T-helper 22 cell (primary cell): ENCODE measurements around the gene PRPS1L1.

Experiments used
- DNase-seq: peaks from one replicate; pipeline ENCODE4 v3.0.0-alpha.2; 2020; ENCODE audit warnings: low read depth

Gene PRPS1L1

DNA sequence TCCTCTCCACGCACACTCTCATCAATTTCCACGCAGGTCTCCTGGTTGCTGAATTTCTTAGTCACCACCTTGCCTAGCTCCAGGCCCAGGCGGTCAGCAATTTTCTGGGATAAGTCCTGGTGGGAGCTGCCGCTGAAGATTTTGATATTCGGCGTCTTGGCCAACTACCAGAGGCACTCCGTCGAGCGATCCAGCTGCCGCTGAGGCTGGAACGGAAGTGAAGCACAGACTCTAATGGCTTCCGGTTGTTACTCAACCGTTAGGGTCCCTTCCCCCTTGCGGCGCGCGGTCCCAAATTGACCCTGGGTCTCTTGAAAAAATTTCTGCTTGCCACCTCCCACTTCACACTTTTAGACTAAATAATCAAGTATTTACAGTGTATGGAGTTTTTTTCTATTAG is at the start of gene PRPS1L1:
TSS of gene PRPS1L1 (minus strand) at position 219 of the 400 bp plus-strand sequence.
- DNase-seq, result no peak

DNA sequence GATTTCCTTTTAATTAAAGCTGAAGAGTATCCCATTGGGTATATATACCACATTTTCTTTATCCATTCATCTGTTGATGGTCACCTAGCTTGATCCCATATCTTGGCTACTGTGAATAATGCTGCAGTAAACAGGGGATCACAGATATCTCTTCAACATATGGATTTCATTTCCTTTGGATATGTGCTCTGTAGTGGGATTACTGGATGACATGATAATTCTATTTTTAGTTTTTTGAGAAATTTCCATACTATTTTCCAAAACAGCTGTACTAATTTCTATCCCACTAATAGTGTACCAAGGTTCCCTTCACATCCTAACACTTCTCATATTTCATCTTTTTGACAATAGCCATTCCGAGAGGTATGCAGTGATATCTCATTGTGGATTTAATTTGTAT is 48.8 kb upstream of the PRPS1L1 start:
- DNase-seq, result no peak

DNA sequence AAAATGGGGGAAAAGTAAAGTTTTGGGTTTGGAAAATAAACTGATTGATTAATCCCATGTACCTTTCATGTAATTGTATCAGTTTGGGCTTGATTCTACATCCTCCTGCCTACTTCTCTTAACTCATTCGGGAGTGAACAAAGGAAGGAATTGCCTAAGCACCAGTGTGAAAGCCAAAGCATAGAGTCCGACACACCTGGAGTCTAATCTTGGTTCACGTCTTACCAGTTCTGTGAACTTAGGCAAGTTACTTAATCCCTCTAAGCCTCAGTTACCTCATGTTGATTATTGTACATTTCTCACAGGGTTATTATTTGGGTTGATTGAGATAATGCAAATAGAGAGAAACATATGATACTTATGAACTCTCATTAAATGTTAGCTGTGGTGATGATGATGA is 41.1 kb upstream of the PRPS1L1 start:
- DNase-seq, result no peak

DNA sequence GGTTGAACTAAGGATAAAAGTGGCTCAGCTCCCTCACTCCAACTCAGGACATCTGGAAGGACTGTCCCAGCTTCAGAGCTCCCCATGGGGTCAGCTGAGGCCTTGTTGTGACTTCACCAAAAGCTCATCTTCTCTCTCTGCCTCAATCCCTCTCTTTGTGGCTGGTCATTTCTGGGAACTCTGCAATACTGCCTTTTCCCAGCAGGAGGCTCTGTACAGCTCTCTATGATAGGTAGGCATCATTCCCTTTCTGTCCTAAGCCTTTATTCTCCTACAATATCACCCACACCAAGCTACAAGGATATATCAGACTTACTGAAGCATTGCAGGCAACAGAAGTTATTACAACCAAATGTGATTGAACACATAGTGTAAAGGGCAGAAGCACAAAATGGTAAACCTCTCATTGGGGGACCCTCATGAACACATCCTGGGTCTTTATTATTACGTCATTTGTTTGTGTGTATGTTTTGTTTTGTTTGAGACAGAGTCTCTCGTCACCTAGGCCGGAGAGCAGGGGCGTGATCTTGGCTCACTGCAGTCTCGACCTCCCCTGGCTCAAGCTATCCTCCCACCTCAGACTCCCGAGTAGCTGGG is 36.7 kb upstream of the PRPS1L1 start:
- no peak for DNase-seq

DNA sequence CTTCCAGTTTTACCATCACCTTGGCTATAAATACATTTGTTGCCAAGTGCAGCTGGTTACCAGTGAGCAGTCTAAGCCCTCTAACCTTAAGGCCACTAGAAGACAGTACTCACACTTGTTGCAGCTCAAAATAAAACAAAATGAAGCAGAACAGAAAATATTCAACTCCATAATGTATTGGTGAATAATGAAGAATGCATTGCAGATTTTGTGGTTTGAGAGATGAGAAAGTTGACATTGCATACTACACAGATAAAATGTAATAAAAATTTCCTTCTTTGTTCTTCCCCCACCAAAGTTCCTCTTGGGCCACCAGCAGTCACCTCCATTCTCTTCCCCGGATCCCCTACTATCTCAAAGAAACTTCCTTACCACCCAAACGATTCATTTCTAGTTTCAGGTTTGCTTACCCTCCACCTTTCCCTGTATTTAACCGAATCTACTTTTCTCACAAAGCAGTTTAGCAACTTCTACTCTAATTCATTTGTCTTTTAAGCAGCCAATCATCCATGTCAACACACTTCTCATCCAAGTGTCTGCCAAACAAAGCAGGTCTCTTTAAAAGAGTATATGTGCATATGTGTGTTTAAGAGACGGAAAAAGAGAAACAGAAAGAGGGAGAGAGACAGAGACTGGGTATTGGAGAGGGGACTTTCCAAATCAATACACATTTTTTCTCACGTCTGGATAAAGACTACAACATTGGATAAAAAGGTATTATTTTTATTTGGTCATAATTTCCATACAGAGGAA is 35.7 kb upstream of the PRPS1L1 start:
- DNase-seq, result no peak

DNA sequence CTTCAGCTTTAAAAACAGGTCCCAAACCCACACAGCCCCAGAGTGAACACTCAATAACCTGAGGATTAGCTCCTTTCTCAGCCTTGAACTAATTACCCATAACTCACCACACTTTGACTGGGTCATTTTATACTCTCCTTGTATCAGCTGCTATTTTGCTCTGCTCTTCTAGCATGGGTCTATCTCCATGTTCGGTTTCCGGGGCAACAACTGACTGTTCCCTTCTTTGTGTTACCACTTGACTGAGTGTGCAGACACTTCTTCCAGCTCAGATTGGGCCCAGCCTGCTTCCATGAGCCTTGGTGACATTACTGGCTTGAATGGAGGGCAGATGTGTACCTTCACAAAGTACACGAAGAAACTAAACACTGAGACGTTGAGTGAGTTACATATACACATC is 31.5 kb upstream of the PRPS1L1 start:
- DNase-seq, result no peak

DNA sequence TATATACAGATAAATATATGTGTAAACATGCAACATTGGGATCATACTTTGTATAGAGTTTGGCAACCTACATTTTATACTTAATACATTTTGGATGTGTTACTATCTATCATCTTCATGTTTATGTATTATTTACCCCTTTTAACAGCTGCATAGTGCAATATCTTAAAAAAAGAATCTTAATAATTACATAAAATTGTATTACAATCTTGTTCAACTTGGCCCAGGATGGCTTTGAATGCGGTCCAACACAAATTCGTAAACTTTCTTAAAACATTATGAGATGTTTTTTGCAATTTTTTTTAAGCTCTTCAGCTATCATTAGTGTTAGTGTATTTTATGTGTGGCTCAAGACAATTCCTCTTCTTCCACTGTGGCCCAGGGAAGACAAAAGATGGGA is 26.3 kb upstream of the PRPS1L1 start:
- no peak for DNase-seq

DNA sequence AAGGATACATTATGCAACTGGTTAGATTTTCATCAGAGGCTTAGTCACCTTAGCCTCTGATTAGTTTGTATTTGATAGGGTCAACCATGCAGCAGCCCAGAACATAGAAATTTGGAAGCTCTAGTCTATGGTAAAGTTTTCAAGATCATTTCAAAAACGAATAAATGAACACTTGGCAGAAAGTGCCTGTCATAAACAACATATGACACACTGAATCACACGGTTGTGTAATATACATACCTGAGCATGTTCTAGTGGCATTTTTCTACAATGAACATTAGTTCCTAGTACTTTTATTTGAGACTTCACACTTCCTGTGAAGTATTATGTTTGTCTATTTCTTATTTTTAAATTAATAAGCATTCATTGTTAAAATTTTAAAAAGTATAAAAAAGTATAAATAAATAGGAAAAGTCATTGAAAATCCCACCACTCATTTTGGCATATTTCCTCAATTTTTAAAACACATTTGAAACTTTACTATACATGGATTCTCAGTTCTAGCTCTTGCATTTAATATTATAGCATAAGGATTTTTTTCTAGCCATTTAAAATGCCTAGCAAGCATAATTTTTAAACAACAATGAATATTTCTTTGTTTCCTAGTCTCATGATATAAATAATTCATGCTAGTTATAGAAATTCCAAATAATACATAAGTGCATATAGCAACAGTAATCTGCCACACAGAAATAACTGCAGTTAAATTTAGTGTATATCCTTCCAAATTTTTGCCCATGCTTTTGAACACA is 25.7 kb upstream of the PRPS1L1 start:
- DNase-seq, result no peak

DNA sequence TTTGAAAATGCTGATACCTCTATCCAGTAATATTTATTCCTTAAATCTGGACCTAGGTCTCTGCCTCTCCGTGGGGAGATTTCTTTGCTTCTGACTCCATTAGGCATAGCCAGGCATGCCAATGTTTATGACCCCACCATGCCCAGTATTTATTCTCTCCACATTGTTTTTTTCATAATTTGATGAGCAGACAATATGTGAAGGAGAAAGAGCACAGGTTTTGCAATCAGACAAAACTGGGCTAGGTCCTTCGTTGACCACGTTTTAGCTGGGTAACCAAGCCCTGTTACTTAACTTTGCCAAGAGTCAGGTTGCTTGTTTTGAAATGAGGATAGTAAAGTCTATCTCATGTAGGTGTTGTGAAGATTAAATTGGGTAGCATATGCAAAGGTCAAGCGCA is 21.6 kb upstream of the PRPS1L1 start:
- DNase-seq, result no peak

DNA sequence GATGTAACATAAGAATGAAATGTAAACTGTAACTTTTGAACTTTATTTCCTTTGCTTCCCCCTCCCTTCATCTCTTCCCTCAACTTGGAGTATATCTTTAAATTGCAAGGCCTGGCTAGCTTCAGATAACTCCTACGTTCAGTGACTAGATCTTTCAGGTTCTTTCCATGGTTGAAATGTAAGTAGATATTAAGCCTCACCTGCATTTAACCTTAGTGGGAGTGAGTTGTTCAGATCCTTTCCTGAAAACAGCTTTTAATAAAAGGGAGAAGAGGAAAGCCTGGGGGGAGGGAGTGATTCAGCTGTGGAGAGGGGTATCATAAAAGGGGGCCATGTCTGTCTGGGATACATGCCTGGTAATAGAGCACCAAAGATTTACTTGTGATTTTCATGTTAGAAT is 19.0 kb upstream of the PRPS1L1 start:
- DNase-seq, result no peak

DNA sequence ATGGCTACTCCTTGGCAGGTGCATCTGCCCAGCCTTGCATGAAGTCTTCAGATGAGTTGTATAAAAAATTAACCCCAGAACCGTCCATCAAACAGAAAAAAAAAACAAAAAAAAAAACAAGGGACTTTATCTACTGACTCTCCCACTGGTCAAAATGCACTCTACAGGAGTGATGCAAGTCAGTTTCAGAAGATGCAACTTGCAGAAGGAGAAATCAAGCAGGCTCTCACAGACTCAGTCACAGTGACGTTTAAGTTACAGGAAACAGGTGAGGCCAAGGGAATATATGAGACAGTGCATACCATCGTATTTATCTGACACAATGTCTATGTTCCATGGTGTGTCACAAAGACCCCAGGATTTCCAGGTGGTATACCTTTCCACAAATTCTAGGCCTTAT is 17.5 kb upstream of the PRPS1L1 start:
- DNase-seq, result no peak

DNA sequence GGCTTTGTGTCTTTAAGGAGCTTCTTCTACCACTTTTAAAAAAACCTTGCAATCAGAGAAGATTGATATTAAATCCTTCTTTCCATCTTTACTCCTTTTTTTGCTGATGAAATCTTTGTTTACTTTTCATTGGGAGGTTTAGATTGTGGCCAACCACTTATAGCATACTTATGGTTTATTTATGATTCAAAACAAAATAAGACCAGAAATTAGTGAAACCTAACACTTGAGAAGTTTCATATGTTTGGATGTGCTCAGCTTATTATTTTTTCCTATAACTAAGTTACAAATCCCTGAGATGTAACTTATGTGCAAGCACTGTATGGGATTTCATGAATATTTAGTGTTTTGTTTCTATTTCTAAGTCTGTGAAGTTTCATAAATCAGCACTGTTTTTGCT is 13.5 kb upstream of the PRPS1L1 start:
- DNase-seq, result no peak

DNA sequence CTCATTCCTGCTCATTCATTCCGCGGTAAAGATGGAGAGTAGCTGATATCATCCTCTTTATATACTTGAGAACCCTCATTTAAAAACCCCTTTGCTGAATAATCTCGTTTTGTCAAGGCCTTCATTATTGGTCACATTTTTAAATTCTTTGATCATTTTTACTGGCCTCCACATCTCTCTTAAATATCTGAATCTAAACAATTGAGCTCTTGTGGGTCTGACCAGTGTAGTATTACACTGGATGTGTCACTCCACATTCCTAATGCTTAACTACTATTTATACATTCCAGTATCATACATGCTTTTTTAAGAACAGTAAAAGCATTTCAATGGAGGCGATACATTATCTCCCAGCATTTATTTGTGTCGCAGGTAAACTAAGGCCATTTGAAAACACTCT is 12.6 kb upstream of the PRPS1L1 start:
- no peak for DNase-seq

DNA sequence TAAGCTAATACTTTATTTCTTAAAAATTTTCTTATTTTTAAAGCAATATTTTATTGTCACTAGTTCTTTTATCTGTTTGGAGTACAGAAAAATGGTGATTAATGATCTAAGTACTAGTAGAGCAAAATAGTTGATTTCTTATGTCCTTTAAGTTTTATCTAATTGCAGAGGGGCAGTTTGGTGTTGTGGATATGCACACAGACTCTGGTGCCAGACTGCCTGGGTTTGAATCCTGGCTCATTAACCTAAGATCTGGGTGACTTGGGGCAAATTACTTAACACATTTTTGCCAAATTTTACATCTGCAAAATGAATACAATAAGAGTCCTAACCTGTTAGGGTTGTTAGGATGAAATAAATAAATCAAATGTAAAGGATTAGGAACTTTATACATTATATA is 10.7 kb upstream of the PRPS1L1 start:
- no peak for DNase-seq

DNA sequence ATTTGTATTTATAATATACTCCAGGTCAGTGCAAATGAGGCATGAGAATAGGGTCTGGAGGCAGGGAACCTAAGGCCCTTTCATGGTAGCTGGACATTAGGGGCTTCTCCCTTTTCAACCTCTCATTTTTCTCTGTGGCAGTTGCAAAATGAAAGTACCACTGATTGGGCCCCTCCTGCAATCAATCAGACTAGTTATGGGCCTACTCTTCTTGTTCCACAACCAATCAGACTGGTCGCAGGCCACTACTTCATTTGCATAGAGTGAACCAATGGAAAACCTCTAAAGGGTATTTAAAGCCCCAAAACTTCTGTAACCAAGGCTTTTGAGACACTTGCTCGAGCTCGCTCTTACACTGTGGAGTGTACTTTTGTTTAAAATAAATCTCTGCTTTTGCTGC is 10.0 kb upstream of the PRPS1L1 start:
- no peak for DNase-seq

DNA sequence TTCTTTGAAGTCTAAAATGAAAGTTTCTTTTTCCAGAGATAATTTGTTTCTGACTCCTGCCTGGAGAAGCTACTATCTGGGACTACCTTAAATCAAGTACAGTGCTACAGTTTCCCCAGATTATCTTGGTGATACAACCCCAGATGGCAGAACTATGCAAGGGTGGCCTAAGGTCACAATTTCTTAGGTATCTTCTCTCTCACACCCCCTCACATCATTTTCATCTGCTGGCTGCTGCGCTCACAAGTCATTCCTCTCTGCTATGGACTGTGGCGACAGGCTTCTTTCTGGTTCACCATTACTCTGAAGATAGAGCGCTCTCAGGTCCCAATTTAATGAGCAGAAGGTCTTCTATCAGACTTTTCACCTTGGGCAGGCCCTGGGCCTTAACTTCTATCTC is 9.1 kb upstream of the PRPS1L1 start:
- no peak for DNase-seq

DNA sequence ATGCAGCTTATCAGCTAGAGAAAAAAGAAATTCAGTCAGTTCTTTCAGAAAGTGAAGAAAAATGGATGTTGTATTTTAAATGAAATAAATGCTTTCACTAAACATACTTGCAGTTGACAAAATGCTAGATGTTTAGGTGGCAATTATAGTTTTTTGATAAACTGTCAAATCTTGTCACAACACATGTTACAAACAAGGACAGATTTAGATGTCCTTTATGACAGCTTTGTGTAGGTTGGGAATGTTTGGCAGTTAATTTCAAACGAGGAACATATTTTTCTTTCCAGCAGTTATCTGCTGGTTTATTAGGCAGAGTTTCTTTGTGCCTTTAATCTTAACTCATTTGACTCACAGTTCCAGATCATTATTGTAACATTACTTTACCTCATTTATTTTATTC is 3.1 kb upstream of the PRPS1L1 start:
- DNase-seq, result no peak

DNA sequence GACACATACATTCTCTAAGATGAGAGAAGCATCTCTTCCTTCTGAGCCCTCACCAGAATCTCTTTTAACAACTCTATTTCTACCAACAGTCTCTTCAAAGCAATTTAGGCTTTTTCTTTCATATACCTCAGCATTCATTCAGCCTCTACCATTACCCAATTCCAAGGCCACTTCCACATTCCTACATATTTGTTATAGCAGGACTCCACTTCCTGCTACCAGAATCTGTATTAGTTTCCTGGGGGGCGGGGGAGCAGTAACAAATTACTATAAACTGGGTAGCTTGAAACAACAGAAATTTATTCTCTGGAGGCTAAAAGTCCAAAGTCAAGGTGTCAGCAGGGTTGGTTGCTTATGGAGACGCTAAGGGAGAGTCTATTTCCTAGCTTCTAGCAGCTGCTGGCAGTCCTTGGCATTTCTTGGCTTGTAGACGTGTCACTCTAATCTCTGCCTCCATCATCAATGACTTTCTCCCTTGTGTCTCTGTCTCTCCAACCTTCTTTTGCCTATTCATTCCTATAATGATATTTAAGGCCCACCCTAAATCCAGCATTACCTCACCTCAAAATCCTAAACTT is 7.4 kb downstream of the PRPS1L1 start:
- DNase-seq, result no peak

DNA sequence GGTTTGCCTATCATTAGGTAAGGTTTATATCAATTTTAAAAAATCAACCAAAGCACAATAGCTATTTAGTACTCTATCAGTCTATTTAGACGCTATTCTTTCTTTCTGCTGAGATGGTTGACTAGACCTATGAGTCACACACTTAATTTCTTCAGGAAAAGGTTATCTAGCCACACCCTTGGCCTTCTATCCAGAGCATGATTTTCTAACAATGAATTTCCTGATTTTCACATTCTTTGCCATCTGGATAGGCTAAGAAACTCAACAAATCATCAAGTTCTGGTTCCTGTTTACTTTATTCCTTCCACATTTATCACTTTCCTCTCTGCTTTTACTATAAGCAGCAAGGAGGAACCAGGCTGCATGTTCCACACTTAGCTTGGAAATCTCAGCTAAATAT is 8.1 kb downstream of the PRPS1L1 start:
- DNase-seq, result no peak

DNA sequence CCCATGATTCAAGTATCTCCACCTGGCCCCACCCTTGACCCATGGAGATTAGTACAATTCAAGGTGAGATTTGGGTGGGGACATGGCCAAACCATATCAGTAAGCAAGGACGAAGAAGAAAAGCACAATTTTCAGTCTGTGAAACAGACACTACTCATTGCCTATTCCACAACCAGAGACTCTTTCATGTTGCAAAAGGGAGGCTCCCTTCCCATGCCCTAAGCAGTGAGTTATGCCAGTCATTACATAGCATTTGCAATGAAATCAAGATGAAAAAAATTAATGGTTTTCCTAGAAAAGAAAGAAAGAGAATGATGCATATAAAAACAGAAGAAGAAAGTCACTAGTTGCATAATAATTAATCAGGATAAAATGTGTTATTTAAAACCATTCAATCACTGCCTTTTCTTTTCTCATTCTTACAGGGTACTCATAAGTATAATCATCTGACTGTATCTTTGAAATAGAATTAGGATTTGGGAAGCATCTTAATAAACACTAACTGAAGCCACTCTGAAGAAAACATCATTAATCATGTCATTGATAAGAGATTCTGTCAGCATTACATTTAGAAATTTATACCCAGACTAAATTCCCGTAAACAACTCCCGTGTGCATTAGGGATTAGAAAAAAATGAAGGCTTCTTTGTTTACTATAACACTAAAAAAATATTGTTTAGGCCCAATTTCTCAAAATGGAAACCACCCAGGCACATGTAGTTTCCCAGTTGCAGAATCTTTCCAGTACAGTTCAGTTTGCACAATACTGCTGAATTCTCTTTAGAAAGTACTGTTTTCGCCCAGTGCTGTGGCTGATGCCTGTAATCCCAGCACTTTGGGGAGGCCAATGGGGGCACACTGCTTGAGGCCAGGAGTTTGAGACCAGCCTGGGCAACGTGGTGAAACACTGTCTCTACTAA is 9.1 kb downstream of the PRPS1L1 start:
- DNase-seq, result no peak

DNA sequence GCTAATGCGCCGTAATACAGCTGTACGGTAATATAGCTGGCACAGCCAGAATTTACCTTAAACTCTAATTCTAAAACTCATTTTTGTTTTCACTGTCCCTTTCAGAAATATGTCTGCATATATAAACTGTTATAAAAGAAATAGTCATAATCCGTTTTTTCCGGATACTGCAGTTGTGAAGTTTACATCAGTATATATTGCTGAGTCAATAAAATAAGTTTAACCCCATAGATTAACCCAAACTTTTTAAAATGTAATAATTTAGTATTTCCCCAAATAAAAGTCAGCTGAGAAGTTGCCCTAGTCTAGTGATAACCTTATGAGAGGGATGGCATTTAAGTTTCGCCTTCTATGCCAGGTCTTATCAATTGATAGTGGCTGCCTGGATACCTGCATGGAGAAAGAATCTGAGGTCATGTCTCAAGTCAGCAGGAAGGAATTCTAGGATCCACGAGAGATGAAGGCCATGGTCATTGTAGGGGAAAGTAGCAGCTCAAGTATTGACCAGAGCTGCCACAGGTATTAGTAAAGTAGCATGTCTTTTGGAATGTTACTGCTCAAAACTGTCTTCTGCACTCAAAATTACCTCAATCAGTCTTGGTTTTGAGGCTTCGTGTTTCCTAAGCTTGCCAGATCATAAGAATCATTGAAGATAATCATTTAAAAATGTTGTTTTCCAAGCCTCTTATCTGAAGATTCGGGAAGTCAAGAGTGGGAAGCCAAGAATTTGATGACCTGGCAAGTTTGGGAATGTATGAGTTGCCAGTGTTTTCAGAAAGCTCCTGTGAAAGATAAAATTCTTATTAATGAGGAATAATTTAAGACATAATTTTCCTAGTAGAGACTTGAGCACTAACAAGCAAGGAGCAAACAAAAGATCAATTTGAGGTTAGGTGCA is 10.8 kb downstream of the PRPS1L1 start:
- DNase-seq, result no peak
